22Rv1 (cell line): Measurements from ENCODE around the gene ST3GAL3.

ENCODE experiments used
- CTCF ChIP-seq: fragments of 450-650 bp; IDR thresholded peaks from 2 replicates; pipeline ENCODE4 v1.5.1; 2017; ENCODE audit warnings: mild to moderate bottlenecking
- ZFX ChIP-seq: fragments of 450-650 bp; IDR thresholded peaks from 2 replicates; pipeline ENCODE4 v1.6.1; 2017; ENCODE audit warnings: antibody characterized with exemption, borderline replicate concordance

- TF ChIP-seq CTCF (no peak), ZFX (no peak)
These were observed 174.1 kb downstream of the ST3GAL3 start for GRCh38 chr1:43881415-43881814.
